HepG2 (cell line): Measurements from ENCODE around the gene FAM228B. TPM values are rescaled to one million over a fixed set of nuclear protein-coding genes. Genes with fewer than 3 reads are reported as not detected.
A peak's percentile ranks its signal among the peaks of the same experiment; 100 is the strongest.

Source experiments
- DNMT1 ChIP-seq: sonication (generic); formaldehyde crosslinking; IDR thresholded peaks from 2 replicates; pipeline ENCODE4 v1.5.1; 2020; ENCODE audit warnings: mild to moderate bottlenecking, missing genetic modification reagents
- GMEB1 ChIP-seq: sonication (generic); formaldehyde crosslinking; IDR thresholded peaks from 2 replicates; pipeline ENCODE4 v1.5.1; 2020; ENCODE audit warnings: missing genetic modification reagents, mild to moderate bottlenecking, borderline replicate concordance
- HNRNPH1 ChIP-seq: fragments of 200-400 bp; formaldehyde crosslinking; optimal IDR thresholded peaks from 2 replicates; pipeline ENCODE3; 2017; ENCODE audit warnings: mild to moderate bottlenecking, low read depth, low read length
- HNRNPL ChIP-seq: fragments of 200-400 bp; formaldehyde crosslinking; IDR thresholded peaks from 2 replicates; pipeline ENCODE4 v1.6.1; 2017; ENCODE audit warnings: mild to moderate bottlenecking, low read depth, low read length
- KDM2A ChIP-seq: sonication (generic); formaldehyde crosslinking; IDR thresholded peaks from 2 replicates; pipeline ENCODE4 v1.4.0; 2020; ENCODE audit warnings: low read depth, missing genetic modification reagents, borderline replicate concordance
- KIAA2018 ChIP-seq: sonication (generic); formaldehyde crosslinking; IDR thresholded peaks from 2 replicates; pipeline ENCODE4 v1.5.0; 2020; ENCODE audit warnings: mild to moderate bottlenecking, missing genetic modification reagents, borderline replicate concordance
- NFIC ChIP-seq: IDR thresholded peaks from 2 replicates; pipeline ENCODE4 v1.6.1; 2012; ENCODE audit warnings: mild to moderate bottlenecking, low read length, inconsistent platforms
- RFX5 ChIP-seq: IDR thresholded peaks from 2 replicates; pipeline ENCODE4 v1.6.1; 2011; ENCODE audit warnings: low read depth, low read length, improper control_type of control experiment
- RFXANK ChIP-seq: IDR thresholded peaks from 2 replicates; pipeline ENCODE4 v1.6.1; 2016
- RXRB ChIP-seq: IDR thresholded peaks from 2 replicates; pipeline ENCODE4 v1.6.1; 2016; ENCODE audit warnings: borderline replicate concordance, missing genetic modification reagents, missing compliant biosample characterization
- ZKSCAN1 ChIP-seq: fragments of 150-350 bp; IDR thresholded peaks from 2 replicates; pipeline ENCODE4 v1.6.1; 2014; ENCODE audit warnings: low read length
- ZNF496 ChIP-seq: sonication (generic); formaldehyde crosslinking; IDR thresholded peaks from 2 replicates; pipeline ENCODE4 v1.8.1; 2023; ENCODE audit warnings: mild to moderate bottlenecking, moderate library complexity, missing genetic modification reagents; ENCODE audit not compliant: insufficient replicate concordance
- ZNF792 ChIP-seq: IDR thresholded peaks from 2 replicates; pipeline ENCODE4 v1.6.1; 2016
- polyA plus RNA-seq, 8 experiments: library from polyadenylated mRNA; depleted of rRNA in 3 of 8; stranded (reverse) in 7 of 8; unstranded in 1 of 8; fragments of >200 nt; fragmentation: Illumina TruSeq in 4 of 8; extraction: Trizol in 4 of 8; gene quantifications; 2 replicates each; pipeline versions ENCODE4 v1.2.1 to v1.2.3, GENCODE V29; 2011 to 2016; ENCODE audit warnings: low read depth in 4 of 8, missing spikeins in 1 of 8, mixed read lengths in 1 of 8; ENCODE audit not compliant: insufficient read depth in 1 of 8
- total RNA-seq, 5 experiments: library from RNA; depleted of rRNA; stranded (reverse); fragments of >200 nt; fragmentation: Illumina TruSeq; extraction: Trizol; gene quantifications; 2 replicates each; pipeline ENCODE4 v1.2.3, GENCODE V29; 2016; ENCODE audit warnings: low read depth in 1 of 5

FAM228B gene
- total and polyA plus RNA-seq, 2 of the 13 experiments (the other 11 are each of a cell fraction or from before 2014, with no cell fraction given) = 0.79 to 1.1 TPM

GRCh38 chr2:24083567-24084385, 39.5 kb upstream of the FAM228B start (continued):
- TF ChIP-seq KIAA2018 (CRISPR knock-in tag) (0 out of 2 replicates have a peak, but pooled peaks have one; percentile 57), RXRB (CRISPR knock-in tag) (no peak; the same call in 1 of the 2 replicates), ZNF792 (CRISPR knock-in tag) (peak; percentile 85), RFXANK (no peak), RFX5 (no peak; the same call in 1 of the 2 replicates), GMEB1 (CRISPR knock-in tag) (peak; percentile 81; the same call in 1 of the 2 replicates), NFIC (0 out of 2 replicates have a peak, but pooled peaks have one; percentile 41), KDM2A (peak; percentile 65), HNRNPL (no peak), ZNF496 (CRISPR knock-in tag) (no peak), ZKSCAN1 (no peak; the same call in 1 of the 2 replicates), HNRNPH1 (no peak), DNMT1 (CRISPR knock-in tag) (peak; percentile 93; the same call in 1 of the 2 replicates)
